22Rv1 (cell line): Measurements from ENCODE around the gene CLK4.

ENCODE experiments used
- H3K27ac ChIP-seq: fragments of 450-650 bp; 2 replicates; pipeline ENCODE4 v1.5.1; 2017
- ZFX ChIP-seq: fragments of 450-650 bp; IDR thresholded peaks from 2 replicates; pipeline ENCODE4 v1.6.1; 2017; ENCODE audit warnings: antibody characterized with exemption, borderline replicate concordance
- TF ChIP-seq, protein P1 (sequence below): fragments of 450-650 bp; IDR thresholded peaks from 2 replicates; pipeline ENCODE4 v1.5.1; 2017; ENCODE audit warnings: mild to moderate bottlenecking

Gene CLK4

DNA sequence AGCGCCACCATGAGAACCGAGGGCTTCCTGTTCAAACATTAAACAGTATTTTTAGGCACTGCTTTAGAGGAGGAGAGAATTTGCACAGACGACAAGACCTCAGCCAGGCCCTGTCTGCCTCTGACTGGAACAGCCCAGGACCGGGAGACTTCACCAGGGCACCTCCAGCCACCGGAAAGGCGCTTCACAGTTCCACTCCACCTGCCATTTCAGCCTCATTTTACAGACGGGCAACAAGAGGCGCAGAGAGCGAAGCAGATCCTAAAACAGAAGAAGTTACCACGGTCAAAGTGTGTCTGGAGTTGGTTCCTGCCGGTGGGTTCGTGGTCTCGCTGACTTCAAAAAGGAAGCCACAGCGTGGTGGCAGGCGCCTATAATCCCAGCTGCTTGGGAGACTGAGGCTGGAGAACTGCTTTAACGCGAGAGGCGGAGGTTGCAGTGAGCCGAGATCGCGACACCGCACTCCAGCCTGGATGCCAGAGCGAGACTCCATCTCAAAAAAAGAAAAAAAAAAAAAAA, 65.0 kb downstream of the CLK4 start:
- TF ChIP-seq, protein P1, sequence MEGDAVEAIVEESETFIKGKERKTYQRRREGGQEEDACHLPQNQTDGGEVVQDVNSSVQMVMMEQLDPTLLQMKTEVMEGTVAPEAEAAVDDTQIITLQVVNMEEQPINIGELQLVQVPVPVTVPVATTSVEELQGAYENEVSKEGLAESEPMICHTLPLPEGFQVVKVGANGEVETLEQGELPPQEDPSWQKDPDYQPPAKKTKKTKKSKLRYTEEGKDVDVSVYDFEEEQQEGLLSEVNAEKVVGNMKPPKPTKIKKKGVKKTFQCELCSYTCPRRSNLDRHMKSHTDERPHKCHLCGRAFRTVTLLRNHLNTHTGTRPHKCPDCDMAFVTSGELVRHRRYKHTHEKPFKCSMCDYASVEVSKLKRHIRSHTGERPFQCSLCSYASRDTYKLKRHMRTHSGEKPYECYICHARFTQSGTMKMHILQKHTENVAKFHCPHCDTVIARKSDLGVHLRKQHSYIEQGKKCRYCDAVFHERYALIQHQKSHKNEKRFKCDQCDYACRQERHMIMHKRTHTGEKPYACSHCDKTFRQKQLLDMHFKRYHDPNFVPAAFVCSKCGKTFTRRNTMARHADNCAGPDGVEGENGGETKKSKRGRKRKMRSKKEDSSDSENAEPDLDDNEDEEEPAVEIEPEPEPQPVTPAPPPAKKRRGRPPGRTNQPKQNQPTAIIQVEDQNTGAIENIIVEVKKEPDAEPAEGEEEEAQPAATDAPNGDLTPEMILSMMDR, result no peak
- no peak overlapping the region for H3K27ac ChIP-seq

DNA sequence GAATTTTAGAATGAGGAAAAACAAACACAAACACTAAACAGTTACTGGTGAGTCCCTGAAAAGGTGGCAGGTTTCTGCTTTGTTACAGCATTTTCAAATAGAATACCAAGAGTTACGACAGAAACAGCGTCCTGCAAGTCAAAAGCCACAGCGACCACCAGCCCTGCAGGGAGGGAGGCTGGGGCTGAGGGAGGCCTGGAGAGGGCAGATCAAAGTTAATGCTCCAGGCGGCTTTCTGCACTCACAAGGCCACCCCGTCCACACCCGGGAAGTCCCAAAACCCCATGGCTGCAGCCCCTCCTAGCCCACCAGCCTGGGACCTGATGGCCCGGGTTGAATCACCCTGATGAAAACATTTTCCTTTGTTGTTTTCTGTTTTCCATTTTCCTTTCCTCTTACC, 65.9 kb downstream of the CLK4 start:
- no peak overlapping the region for H3K27ac ChIP-seq
- TF ChIP-seq, protein P1, result no peak
- no peak for TF ChIP-seq ZFX

DNA sequence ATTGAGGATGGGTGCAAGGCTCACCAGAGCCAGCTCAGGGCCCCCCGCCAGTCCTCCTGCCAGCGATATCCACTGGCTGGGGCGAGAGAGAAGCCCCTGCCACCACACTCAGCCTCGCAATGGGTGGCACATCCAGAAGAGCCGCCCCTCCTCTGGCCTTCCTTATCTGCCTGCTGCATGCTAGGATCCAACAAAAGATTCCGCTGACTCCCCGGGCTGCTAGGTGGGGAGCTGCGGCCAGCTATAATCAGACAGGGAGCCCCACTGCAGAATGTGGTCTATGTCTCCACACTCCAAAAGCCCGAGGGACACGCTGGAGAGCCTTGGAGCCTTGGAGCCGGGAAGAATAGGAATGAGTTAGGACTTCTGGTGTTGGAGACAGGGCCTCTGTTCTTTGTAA, 69.4 kb downstream of the CLK4 start:
- H3K27ac ChIP-seq, result no peak overlapping the region
- TF ChIP-seq, protein P1, result no peak
- TF ChIP-seq ZFX, result no peak

DNA sequence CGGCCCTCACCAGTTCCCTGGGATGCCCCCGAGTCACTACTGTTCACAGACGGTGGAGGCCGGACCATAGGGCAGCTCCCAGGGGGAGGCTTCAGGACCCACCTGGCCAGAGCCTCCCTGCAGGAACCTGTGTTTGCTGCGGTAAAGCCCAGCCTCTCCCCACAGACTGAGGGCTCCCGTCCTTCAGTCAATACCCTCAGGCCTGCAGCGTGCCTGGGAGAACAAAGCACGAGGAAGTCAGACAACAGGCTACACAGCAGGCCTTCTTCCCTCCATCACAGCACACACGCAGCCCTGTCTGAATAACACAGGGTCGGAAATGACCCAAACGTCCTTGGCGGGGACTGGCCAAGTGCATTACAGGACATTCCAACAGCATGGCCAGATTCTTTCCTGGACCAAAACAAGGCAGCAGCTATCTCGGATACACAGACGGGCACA, 71.1 kb downstream of the CLK4 start:
- TF ChIP-seq, protein P1, result no peak
- no peak for TF ChIP-seq ZFX
- H3K27ac ChIP-seq, result no peak overlapping the region

DNA sequence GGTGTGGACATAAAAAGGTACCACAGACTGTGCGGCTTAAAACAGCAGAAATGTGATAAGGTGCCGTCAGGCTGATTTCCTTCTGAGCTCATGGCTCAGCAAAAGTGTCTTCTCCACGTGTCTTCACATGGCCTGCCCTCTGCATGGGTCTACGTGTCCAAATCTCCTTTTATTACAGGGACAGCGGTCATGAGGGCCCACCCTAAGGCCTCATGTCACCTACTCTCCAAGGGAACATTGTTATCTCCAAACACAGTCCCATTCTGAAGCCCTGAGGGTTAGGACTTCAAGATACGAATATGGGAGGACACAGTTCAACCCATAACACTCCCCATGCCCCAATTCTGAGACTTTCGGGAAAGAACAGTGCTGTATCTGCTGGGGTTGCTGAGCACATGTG, 71.8 kb downstream of the CLK4 start:
- TF ChIP-seq ZFX, result no peak
- TF ChIP-seq, protein P1, result no peak
- no peak overlapping the region for H3K27ac ChIP-seq

DNA sequence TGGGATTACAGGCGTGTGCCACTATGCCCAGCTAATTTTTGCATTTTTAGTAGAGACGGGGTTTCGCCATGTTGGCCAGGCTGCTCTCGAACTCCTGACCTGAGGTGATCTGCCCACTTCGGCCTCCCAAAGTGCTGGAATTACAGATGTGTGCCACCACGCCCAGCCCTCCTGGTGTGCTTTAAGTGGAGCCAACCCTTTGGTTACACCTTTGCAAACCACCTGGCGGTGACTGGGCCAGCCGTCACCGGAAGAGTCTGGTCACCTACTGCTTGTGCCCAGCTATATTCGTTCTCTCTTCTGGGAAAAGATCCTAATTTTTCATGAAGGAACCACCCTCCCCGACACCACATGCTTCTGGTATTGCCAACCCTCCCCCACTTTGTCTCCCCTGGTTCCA, 72.5 kb downstream of the CLK4 start:
- TF ChIP-seq ZFX, result no peak
- TF ChIP-seq, protein P1, result no peak
- no peak overlapping the region for H3K27ac ChIP-seq

DNA sequence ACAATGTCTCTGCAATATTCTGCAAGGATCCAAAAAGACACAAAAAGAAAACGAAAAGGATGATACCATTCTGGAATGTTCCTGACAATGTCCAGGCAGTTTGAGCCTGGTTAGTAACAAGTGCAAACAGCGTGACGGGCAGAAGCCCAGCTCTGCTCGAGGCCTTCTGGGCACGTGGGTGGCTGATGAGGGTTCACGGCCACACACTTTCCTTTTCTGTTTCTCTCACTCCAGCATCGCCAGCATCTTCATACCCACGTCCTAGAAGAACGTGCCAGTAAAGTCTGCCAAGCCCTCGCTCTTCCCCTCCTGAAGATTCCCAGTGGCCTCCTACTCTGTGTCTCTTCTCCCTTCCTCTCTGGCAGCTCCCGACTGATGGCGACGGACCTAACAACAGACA, 73.3 kb downstream of the CLK4 start:
- TF ChIP-seq, protein P1, result no peak
- TF ChIP-seq ZFX, result no peak
- H3K27ac ChIP-seq, result no peak overlapping the region
